Prostate gland (tissue), 2 donors: Measurements from ENCODE around the gene CNTNAP2.

Experiments used
- POLR2A ChIP-seq: fragments of 450-650 bp; IDR thresholded peaks from one replicate; pipeline ENCODE4 v1.6.1; 2016; ENCODE audit warnings: antibody characterized with exemption, mild to moderate bottlenecking
- POLR2AphosphoS5 ChIP-seq: sonication (generic); formaldehyde crosslinking; IDR thresholded peaks from one replicate; pipeline ENCODE4 v1.6.1; 2017; ENCODE audit warnings: antibody characterized with exemption
- TF ChIP-seq, protein P1 (sequence below), 4 experiments: fragments of 200-600 bp in 2 of 4; fragments of 450-650 bp in 2 of 4; sonication (generic) in 2 of 4; IDR thresholded peaks; 1 replicate in 3 of 4; 2 replicates in 1 of 4; pipeline ENCODE4 v1.5.1; 2016 to 2019; ENCODE audit warnings: antibody characterized with exemption in 4 of 4, mild to moderate bottlenecking in 2 of 4, moderate library complexity in 2 of 4

DNA sequence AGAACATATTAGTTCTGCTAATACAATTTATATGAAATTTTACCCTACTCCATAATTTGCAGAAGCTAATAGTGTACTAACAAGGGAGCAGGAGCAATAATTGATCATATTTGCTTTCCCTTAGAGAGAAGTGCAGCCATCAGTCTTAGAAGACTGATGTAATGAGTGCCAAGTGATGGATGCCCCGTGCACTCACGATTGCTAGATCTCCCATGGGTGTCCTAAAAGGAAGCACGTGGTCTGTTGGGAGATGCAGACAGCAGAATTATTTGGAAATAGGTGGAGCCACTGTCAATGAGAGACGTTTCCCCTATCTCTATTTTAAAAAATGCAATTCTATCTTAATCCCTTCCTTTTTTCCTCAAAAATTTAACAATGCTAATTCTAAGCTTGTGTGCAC, 1701.7 kb downstream of the CNTNAP2 start:
- TF ChIP-seq, protein P1, sequence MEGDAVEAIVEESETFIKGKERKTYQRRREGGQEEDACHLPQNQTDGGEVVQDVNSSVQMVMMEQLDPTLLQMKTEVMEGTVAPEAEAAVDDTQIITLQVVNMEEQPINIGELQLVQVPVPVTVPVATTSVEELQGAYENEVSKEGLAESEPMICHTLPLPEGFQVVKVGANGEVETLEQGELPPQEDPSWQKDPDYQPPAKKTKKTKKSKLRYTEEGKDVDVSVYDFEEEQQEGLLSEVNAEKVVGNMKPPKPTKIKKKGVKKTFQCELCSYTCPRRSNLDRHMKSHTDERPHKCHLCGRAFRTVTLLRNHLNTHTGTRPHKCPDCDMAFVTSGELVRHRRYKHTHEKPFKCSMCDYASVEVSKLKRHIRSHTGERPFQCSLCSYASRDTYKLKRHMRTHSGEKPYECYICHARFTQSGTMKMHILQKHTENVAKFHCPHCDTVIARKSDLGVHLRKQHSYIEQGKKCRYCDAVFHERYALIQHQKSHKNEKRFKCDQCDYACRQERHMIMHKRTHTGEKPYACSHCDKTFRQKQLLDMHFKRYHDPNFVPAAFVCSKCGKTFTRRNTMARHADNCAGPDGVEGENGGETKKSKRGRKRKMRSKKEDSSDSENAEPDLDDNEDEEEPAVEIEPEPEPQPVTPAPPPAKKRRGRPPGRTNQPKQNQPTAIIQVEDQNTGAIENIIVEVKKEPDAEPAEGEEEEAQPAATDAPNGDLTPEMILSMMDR (IDR thresholded peaks at IDR 0.05): no peak
- TF ChIP-seq POLR2A (no peak), POLR2AphosphoS5 (no peak)
